ENCODE measurements around the gene BIK. TPM values are rescaled to one million over a fixed set of nuclear protein-coding genes. Genes with fewer than 3 reads are reported as not detected.
A peak's percentile ranks its signal among the peaks of the same experiment; 100 is the strongest.

Gene BIK
- total RNA-seq, 2 donors from 2014 or later: not detected

DNA sequence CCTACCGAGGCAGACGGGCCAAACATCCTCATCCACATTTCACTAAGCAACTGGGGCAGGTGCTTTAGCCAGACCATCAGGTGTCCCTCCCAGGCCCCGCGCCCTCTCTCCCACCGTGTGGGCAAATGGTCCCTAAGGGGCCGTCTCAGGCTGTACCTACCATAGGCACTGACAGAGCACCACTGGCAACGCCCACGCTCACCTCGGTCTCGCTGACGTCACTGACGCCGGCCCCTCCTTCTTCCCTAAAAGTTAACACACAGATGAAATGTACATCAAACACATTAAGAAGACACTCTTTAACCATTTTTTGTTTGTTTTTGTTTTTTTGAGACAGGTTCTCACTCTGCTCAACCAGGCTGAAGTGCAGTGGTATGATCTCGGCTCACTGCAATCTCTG, 30.8 kb upstream of the BIK start:
- H3K4me1 ChIP-seq (ENCODE audit: control insufficient read depth in 1 of 2, low read depth in 2 of 2): no peaks in the 10 kb centered on the region
- no peaks in the 10 kb centered on the region for H3K27me3 ChIP-seq (replicated peaks; ENCODE audit: insufficient read depth)
- no peak for ATAC-seq (ENCODE audit: insufficient number of reproducible peaks, low FRiP score, low read depth)
- DNase-seq (ENCODE audit: low spot score): no peak
- no peak overlapping the region for H3K27ac ChIP-seq
- TF ChIP-seq, protein P1, sequence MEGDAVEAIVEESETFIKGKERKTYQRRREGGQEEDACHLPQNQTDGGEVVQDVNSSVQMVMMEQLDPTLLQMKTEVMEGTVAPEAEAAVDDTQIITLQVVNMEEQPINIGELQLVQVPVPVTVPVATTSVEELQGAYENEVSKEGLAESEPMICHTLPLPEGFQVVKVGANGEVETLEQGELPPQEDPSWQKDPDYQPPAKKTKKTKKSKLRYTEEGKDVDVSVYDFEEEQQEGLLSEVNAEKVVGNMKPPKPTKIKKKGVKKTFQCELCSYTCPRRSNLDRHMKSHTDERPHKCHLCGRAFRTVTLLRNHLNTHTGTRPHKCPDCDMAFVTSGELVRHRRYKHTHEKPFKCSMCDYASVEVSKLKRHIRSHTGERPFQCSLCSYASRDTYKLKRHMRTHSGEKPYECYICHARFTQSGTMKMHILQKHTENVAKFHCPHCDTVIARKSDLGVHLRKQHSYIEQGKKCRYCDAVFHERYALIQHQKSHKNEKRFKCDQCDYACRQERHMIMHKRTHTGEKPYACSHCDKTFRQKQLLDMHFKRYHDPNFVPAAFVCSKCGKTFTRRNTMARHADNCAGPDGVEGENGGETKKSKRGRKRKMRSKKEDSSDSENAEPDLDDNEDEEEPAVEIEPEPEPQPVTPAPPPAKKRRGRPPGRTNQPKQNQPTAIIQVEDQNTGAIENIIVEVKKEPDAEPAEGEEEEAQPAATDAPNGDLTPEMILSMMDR (IDR thresholded peaks at IDR 0.05): no peak
- no peaks in the 10 kb centered on the region for H3K36me3 ChIP-seq
- H3K4me3 ChIP-seq: no peak overlapping the region
- H3K9me3 ChIP-seq: no peaks in the 10 kb centered on the region

DNA sequence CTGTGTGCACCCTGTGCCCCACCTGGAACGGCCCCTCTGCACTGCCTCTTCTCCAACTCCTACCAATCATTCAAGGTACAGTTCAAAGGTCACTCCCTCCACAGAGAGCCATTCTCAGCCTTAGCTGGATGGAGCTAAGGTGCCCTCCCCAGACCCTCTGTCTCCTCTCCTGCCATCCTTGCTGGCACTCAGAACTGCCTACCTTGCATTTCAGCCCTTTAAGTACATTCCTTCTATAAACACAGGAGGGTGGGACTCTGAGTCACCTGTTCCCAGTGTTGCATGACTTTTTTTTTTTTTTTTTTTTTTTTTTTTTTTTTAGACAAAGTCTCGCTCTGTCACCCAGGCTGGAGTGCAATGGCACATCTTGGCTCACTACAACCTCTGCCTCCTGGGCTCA, 29.9 kb upstream of the BIK start:
- no peak overlapping the region for H3K27ac ChIP-seq
- no peaks in the 10 kb centered on the region for H3K36me3 ChIP-seq
- H3K9me3 ChIP-seq: no peaks in the 10 kb centered on the region

DNA sequence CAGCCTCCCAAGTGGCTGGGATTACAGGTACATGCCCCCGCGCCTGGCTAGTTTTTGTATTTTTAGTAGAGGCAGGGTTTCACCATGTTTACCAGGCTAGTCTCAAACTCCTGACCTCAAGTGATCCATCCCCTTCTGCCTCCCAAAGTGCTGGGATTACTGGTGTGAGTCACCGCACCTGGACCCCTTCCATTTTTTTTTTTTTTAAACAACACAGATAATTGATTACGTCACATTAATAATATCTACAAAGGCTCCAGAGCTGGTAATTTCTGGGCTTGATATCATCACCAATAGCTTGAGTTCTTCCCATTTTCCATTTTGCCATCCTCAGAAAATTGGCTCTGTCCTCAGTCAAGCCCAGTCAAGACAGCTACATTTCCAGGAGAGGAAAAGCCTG, 28.6 kb upstream of the BIK start:
- Histone ChIP-seq H3K9me3 (no peaks in the 10 kb centered on the region), H3K27me3 (replicated peaks; ENCODE audit: insufficient read depth) (no peaks in the 10 kb centered on the region), H3K4me1 (ENCODE audit: control insufficient read depth in 1 of 2, low read depth in 2 of 2) (no peaks in the 10 kb centered on the region), H3K27ac (no peak overlapping the region), H3K36me3 (no peaks in the 10 kb centered on the region), H3K4me3 (no peak overlapping the region)
- ATAC-seq (ENCODE audit: insufficient number of reproducible peaks, low FRiP score, low read depth) (no peak), DNase-seq (ENCODE audit: low spot score) (no peak)
- TF ChIP-seq, protein P1 (IDR thresholded peaks at IDR 0.05): no peak

More for the DNA sequence above, 29.9 kb upstream of the BIK start:
- H3K4me3 ChIP-seq: no peak overlapping the region
- TF ChIP-seq, protein P1 (IDR thresholded peaks at IDR 0.05): no peak
- no peak for DNase-seq (ENCODE audit: low spot score)
- ATAC-seq (ENCODE audit: insufficient number of reproducible peaks, low FRiP score, low read depth): no peak
- H3K27me3 ChIP-seq (replicated peaks; ENCODE audit: insufficient read depth): no peaks in the 10 kb centered on the region
- no peaks in the 10 kb centered on the region for H3K4me1 ChIP-seq (ENCODE audit: control insufficient read depth in 1 of 2, low read depth in 2 of 2)

DNA sequence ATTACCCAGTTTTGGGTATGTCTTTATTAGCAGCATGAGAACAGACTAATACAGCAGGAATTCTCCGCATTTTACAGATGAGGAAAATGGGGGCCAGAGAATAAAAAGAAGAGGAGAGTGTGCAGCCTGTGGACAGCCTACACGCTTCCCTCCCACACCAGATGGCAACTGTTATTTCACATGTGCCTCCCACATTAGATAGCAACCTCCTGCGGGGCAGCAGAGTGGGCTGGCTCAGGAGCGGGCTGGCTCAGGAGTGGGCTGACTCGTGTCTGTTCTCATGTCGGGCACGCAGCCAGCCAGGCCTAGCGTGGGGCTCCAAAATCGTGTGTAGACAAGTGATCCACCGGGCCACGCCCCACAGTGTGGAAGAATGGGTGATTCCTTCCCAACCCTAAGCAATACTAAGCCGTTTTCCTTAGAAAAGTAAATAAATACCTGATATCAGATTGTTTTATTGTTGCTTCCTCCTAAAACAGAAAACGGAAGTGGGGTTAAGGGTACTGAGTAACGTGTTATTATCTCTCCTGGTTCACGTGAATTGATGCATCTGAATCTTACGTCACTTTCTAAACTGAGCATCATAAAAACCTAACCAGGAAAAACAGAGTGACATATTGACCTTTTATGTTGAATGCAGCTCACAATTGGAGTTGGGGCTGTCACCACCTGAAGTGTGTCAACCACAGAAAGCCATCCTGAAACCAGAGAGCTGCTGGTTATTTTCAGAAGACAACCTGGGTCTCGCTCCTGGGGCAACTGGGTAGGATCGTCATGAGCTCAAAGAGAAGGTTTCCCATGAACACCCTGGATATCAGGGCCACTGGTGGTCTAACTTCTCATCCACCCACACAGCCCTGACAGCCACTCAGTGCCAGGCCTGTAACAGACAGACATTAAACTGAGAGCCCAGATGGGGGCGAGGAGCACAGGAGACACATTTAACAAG, 24.6 kb upstream of the BIK start:
- Histone ChIP-seq H3K9me3 (no peaks in the 10 kb centered on the region), H3K27me3 (replicated peaks; ENCODE audit: insufficient read depth) (no peaks in the 10 kb centered on the region), H3K27ac (no peak overlapping the region), H3K4me1 (ENCODE audit: control insufficient read depth in 1 of 2, low read depth in 2 of 2) (peaks cover 3 to 7% of the 10 kb centered on the region in 2 donors), H3K4me3 (no peak overlapping the region), H3K36me3 (no peaks in the 10 kb centered on the region)
- DNase-seq (ENCODE audit: low spot score) (no peak), ATAC-seq (ENCODE audit: insufficient number of reproducible peaks, low FRiP score, low read depth) (no peak)
- TF ChIP-seq, protein P1 (IDR thresholded peaks at IDR 0.05): no peak

DNA sequence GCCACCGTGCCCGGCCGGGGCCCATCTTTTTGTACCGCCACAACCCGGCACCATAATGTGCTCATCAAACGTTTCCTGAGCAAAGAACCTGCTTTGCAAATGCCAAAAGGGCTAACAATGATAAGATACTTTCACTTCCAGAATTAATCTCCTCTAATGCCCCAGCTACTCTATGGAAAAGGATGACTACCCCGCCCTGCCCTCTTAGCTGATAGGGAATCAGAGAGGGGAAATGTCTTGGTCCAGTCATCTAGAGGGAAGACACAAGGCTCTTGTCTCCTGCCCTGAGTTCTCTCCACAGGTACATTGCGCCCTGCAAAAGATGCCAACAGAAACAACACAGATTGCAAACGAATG, 21.9 kb upstream of the BIK start:
- H3K4me1 ChIP-seq (ENCODE audit: control insufficient read depth in 1 of 2, low read depth in 2 of 2): peaks cover 3 to 7% of the 10 kb centered on the region in 2 donors

More for the DNA sequence above, 21.9 kb upstream of the BIK start:
- DNase-seq (ENCODE audit: low spot score) (no peak), ATAC-seq (ENCODE audit: insufficient number of reproducible peaks, low FRiP score, low read depth) (no peak)
- Histone ChIP-seq H3K9me3 (no peaks in the 10 kb centered on the region), H3K4me3 (peak overlapping the region; percentile 78), H3K27me3 (replicated peaks; ENCODE audit: insufficient read depth) (no peaks in the 10 kb centered on the region), H3K36me3 (no peaks in the 10 kb centered on the region), H3K27ac (no peak overlapping the region)
- TF ChIP-seq, protein P1 (IDR thresholded peaks at IDR 0.05): no peak

Data from thoracic aorta (tissue), 2 donors.